ENCODE results near the gene ZC3H15. TPM values are rescaled to one million over a fixed set of nuclear protein-coding genes. Genes with fewer than 3 reads are reported as not detected.
A peak's percentile ranks its signal among the peaks of the same experiment; 100 is the strongest.

Gene ZC3H15
- total and polyA plus RNA-seq, 2 experiments from 2014 or later: 75.6 to 281 TPM

- Histone ChIP-seq H3F3A (replicated peaks; ENCODE audit: low read depth) (no peaks in the 10 kb centered on the region), H4K20me1 (replicated peaks; ENCODE audit: insufficient read depth) (peaks cover 3% of the 10 kb centered on the region; the same call in 1 of the 2 replicates), H3K9me2 (ENCODE audit: insufficient read depth) (no peaks in the 10 kb centered on the region), H3K4me3 (no peak overlapping the region), H2AFZ (no peak overlapping the region), H3K36me3 (ENCODE audit: insufficient read depth) (peaks cover 7% of the 10 kb centered on the region; the same call in 1 of the 2 replicates), H3K4me2 (no peak overlapping the region), H3K27me3 (ENCODE audit: insufficient read depth) (no peaks in the 10 kb centered on the region), H3K79me2 (replicated peaks; ENCODE audit: insufficient read depth) (no peaks in the 10 kb centered on the region), H3K27ac (ENCODE audit: low read depth) (0 out of 2 replicates have a peak overlapping the region, but pooled peaks have one; percentile 8), H3K4me1 (ENCODE audit: insufficient read depth) (no peaks in the 10 kb centered on the region)
- H3K4me1 Mint-ChIP-seq: no peaks in the 10 kb centered on the region
- DNase-seq (ENCODE audit: low spot score) (no peak), ATAC-seq (no peak)
- H3K4me3 Mint-ChIP-seq: no peak overlapping the region
- TF ChIP-seq EZH2phosphoT487 (IDR thresholded peaks at IDR 0.05; ENCODE audit: unreplicated experiment) (no peak), JUNB (IDR thresholded peaks at IDR 0.05; ENCODE audit: unreplicated experiment) (no peak), ETS1 (IDR thresholded peaks at IDR 0.05) (no peak), CREB1 (CRISPR knock-in tag; IDR thresholded peaks at IDR 0.05; ENCODE audit: low read depth) (no peak), NANOG (IDR thresholded peaks at IDR 0.05; ENCODE audit: borderline replicate concordance) (no peak), EZH2 (IDR thresholded peaks at IDR 0.05; ENCODE audit: low read depth, unreplicated experiment) (no peak), POLR2AphosphoS5 (IDR thresholded peaks at IDR 0.05; ENCODE audit: low read depth) (no peak), ZNF331 (CRISPR knock-in tag; IDR thresholded peaks at IDR 0.05; ENCODE audit: low read depth) (no peak)
- TF ChIP-seq, protein P1, sequence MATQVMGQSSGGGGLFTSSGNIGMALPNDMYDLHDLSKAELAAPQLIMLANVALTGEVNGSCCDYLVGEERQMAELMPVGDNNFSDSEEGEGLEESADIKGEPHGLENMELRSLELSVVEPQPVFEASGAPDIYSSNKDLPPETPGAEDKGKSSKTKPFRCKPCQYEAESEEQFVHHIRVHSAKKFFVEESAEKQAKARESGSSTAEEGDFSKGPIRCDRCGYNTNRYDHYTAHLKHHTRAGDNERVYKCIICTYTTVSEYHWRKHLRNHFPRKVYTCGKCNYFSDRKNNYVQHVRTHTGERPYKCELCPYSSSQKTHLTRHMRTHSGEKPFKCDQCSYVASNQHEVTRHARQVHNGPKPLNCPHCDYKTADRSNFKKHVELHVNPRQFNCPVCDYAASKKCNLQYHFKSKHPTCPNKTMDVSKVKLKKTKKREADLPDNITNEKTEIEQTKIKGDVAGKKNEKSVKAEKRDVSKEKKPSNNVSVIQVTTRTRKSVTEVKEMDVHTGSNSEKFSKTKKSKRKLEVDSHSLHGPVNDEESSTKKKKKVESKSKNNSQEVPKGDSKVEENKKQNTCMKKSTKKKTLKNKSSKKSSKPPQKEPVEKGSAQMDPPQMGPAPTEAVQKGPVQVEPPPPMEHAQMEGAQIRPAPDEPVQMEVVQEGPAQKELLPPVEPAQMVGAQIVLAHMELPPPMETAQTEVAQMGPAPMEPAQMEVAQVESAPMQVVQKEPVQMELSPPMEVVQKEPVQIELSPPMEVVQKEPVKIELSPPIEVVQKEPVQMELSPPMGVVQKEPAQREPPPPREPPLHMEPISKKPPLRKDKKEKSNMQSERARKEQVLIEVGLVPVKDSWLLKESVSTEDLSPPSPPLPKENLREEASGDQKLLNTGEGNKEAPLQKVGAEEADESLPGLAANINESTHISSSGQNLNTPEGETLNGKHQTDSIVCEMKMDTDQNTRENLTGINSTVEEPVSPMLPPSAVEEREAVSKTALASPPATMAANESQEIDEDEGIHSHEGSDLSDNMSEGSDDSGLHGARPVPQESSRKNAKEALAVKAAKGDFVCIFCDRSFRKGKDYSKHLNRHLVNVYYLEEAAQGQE (IDR thresholded peaks at IDR 0.05; ENCODE audit: unreplicated experiment): no peak
- no peaks in the 10 kb centered on the region for H3K9me3 Mint-ChIP-seq
- H3K27me3 Mint-ChIP-seq (ENCODE audit: insufficient read depth, low read depth, poor library complexity): peaks cover 3% of the 10 kb centered on the region
- H3K27ac Mint-ChIP-seq: no peak overlapping the region
- H3K36me3 Mint-ChIP-seq (ENCODE audit: low read depth): peaks cover 19% of the 10 kb centered on the region; the same call in 2 of the 3 replicates
Observed at GRCh38 chr2:186515376-186515775, 29.3 kb downstream of the ZC3H15 start.

DNA sequence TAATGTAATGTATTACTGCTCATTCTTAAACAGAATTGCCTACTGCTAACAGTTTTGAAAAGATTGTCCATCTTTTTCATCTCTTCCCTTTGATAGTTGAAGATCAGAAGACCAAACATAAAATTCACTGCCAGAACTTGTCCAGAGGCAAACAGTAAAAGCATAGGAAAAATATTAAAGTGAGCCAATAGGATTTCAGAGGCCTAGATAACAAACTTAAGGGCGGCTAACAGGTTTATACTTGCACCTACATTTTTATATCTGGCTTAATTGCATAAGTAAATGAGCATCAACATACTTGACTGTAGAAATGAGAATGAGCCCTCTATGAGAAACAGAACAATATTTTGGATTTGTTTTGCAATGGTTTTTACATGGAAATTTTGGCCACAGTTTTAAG is 30.3 kb downstream of the ZC3H15 start:
- Mint-ChIP-seq H3K9me3 (no peaks in the 10 kb centered on the region), H3K4me1 (peaks cover 6% of the 10 kb centered on the region; the same call in 2 of the 3 replicates), H3K4me3 (no peak overlapping the region), H3K36me3 (ENCODE audit: low read depth) (peaks cover 21% of the 10 kb centered on the region; the same call in 2 of the 3 replicates), H3K27ac (no peak overlapping the region), H3K27me3 (ENCODE audit: insufficient read depth, low read depth, poor library complexity) (peaks cover 3% of the 10 kb centered on the region)
- ATAC-seq: no peak
- Histone ChIP-seq H3K27ac (ENCODE audit: low read depth) (no peak overlapping the region), H3K79me2 (replicated peaks; ENCODE audit: insufficient read depth) (no peaks in the 10 kb centered on the region), H3K4me1 (ENCODE audit: insufficient read depth) (no peaks in the 10 kb centered on the region), H4K20me1 (replicated peaks; ENCODE audit: insufficient read depth) (0 out of 2 replicates have a peak, but pooled peaks cover 2% of the 10 kb centered on the region), H3K4me3 (no peak overlapping the region), H3K9me2 (ENCODE audit: insufficient read depth) (0 out of 2 replicates have a peak, but pooled peaks cover 3% of the 10 kb centered on the region), H3K4me2 (no peak overlapping the region), H2AFZ (no peak overlapping the region), H3K27me3 (ENCODE audit: insufficient read depth) (no peaks in the 10 kb centered on the region), H3F3A (replicated peaks; ENCODE audit: low read depth) (no peaks in the 10 kb centered on the region), H3K36me3 (ENCODE audit: insufficient read depth) (peaks cover 4% of the 10 kb centered on the region; the same call in 1 of the 2 replicates)
- no peak for DNase-seq (ENCODE audit: low spot score)
- TF ChIP-seq, protein P2, sequence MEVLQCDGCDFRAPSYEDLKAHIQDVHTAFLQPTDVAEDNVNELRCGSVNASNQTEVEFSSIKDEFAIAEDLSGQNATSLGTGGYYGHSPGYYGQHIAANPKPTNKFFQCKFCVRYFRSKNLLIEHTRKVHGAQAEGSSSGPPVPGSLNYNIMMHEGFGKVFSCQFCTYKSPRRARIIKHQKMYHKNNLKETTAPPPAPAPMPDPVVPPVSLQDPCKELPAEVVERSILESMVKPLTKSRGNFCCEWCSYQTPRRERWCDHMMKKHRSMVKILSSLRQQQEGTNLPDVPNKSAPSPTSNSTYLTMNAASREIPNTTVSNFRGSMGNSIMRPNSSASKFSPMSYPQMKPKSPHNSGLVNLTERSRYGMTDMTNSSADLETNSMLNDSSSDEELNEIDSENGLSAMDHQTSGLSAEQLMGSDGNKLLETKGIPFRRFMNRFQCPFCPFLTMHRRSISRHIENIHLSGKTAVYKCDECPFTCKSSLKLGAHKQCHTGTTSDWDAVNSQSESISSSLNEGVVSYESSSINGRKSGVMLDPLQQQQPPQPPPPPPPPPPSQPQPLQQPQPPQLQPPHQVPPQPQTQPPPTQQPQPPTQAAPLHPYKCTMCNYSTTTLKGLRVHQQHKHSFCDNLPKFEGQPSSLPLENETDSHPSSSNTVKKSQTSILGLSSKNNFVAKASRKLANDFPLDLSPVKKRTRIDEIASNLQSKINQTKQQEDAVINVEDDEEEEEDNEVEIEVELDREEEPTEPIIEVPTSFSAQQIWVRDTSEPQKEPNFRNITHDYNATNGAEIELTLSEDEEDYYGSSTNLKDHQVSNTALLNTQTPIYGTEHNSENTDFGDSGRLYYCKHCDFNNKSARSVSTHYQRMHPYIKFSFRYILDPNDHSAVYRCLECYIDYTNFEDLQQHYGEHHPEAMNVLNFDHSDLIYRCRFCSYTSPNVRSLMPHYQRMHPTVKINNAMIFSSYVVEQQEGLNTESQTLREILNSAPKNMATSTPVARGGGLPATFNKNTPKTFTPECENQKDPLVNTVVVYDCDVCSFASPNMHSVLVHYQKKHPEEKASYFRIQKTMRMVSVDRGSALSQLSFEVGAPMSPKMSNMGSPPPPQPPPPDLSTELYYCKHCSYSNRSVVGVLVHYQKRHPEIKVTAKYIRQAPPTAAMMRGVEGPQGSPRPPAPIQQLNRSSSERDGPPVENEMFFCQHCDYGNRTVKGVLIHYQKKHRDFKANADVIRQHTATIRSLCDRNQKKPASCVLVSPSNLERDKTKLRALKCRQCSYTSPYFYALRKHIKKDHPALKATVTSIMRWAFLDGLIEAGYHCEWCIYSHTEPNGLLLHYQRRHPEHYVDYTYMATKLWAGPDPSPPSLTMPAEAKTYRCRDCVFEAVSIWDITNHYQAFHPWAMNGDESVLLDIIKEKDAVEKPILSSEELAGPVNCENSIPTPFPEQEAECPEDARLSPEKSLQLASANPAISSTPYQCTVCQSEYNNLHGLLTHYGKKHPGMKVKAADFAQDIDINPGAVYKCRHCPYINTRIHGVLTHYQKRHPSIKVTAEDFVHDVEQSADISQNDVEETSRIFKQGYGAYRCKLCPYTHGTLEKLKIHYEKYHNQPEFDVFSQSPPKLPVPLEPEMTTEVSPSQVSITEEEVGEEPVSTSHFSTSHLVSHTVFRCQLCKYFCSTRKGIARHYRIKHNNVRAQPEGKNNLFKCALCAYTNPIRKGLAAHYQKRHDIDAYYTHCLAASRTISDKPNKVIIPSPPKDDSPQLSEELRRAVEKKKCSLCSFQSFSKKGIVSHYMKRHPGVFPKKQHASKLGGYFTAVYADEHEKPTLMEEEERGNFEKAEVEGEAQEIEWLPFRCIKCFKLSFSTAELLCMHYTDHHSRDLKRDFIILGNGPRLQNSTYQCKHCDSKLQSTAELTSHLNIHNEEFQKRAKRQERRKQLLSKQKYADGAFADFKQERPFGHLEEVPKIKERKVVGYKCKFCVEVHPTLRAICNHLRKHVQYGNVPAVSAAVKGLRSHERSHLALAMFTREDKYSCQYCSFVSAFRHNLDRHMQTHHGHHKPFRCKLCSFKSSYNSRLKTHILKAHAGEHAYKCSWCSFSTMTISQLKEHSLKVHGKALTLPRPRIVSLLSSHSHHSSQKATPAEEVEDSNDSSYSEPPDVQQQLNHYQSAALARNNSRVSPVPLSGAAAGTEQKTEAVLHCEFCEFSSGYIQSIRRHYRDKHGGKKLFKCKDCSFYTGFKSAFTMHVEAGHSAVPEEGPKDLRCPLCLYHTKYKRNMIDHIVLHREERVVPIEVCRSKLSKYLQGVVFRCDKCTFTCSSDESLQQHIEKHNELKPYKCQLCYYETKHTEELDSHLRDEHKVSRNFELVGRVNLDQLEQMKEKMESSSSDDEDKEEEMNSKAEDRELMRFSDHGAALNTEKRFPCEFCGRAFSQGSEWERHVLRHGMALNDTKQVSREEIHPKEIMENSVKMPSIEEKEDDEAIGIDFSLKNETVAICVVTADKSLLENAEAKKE (CRISPR knock-in tag; IDR thresholded peaks at IDR 0.05): no peak
- TF ChIP-seq NANOG (IDR thresholded peaks at IDR 0.05; ENCODE audit: borderline replicate concordance): no peak
- no peak for TF ChIP-seq ZNF331 (CRISPR knock-in tag; IDR thresholded peaks at IDR 0.05; ENCODE audit: low read depth)

Measured in GM23338 (cell line).